HS-27A (cell line): ENCODE results near the gene DLX3.

Source experiments
- DNase-seq: peaks from one replicate; pipeline ENCODE4 v3.0.0-alpha.2; 2012; ENCODE audit warnings: low read depth, missing footprints

DLX3 gene

DNA sequence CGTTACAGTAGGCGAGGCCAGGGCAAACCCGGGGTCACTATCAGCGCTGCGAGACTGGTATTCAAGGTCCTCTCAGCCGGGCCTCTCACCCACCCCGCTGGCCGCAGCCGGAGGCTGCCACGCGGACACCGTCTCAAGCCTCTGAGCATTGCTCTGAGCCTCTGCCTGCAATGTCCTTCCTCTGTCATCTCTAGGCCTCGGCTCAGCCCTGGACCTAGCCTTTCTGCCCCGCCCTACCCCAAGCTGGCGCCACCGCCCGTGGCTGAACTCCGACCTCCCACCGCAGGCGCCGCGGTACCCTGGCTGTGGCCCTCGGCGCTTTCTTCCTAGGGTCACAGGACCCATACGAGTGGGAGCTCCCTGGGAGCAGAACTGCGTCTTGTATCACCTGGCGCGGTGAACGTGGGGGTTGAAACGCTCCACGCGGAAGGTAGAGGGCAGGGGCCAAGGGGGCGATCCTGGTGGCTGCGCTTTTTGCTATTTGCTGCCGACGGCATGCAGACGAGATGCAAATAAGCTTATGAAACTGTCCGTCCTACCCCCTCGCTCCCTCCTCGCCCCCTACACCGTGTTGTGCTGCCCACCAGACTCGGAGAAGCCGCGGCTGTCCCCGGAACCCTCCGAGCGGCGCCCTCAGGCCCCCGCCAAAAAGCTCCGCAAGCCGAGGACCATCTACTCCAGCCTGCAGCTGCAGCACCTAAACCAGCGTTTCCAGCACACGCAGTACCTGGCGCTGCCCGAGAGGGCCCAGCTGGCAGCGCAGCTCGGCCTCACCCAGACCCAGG is 22.3 kb downstream of the DLX3 start:
- no peak for DNase-seq

DNA sequence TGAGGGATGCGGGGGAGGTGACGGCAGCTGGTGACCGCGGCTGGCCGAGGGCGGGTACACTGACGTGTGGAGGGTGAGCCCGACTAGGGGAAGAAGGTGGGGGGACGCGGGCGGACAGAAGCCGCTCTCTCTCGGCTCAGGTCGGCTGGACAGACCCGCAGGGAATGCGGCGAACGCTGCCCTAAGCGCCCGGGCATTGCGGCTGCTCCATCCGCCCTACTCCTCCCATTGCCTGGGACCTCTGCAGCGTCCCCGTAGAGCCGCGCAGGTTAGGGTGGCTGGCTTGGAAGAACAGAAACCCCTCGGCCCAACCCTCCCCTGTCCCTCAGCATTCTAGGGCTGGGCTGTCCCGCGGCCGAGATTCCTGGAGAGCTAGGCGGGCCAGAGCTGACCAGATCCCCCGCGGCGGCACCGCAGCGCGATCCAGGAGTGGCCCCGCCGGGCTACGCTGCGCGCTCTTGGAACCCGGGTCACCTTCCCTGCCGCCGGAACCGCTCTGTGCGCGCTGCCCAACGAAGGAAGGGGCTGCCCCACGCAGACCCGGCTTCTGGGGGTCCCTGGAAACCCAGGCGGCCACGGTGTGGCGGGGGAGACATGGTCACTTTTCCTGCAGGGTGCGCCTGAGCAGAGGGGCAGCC is 23.1 kb downstream of the DLX3 start:
- no peak for DNase-seq

DNA sequence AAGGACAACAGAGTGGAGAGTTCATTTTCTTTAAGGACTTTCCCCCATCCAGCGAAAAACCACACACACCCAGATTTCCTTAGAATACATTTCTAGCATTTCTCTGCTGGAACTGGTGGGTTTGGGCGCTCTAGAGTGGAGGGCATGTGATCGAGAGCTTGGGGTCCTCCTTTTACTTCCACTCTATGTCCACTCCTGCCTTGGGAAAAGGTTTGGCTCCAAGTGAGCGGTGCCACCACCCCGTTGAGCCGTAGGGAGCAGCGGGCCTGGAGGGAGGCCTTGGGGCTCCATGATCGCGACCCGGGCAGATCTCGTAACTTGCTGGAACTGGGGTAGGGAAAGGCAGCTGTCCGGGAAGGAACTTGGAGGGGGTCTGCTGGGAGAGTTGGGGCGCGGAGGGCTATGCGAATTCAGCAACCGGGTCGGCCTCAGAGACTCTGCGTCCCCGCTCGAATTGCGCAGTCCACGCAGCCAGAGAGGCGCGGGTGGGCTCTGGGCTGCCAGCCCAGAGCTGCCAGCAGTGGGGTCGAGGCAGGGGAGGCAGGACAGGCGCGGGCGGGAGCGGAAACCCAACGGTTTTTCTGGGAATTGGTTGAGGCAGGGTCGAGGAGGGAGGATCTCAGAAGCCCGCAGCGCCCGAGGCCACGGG is 23.7 kb downstream of the DLX3 start:
- DNase-seq = no peak

DNA sequence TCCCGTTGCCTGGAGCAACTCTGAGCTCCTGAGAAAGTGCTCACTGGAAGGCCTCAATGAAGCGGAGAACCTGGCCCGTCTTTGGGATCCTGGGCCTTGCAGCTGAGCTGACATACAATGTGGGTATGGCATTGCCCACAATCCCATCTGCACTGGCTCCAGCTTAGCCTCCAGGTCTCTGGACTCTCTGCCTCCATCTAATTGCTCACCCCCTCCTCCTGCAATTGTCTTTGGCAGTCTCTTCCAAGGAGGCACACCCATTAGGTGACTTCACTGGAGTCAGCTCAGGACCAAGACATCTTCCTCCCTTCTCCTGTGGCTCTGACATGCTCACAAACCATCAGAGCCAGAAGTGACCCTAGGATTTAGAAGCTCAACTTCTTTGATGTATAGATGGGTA is 24.5 kb downstream of the DLX3 start:
- DNase-seq = no peak

DNA sequence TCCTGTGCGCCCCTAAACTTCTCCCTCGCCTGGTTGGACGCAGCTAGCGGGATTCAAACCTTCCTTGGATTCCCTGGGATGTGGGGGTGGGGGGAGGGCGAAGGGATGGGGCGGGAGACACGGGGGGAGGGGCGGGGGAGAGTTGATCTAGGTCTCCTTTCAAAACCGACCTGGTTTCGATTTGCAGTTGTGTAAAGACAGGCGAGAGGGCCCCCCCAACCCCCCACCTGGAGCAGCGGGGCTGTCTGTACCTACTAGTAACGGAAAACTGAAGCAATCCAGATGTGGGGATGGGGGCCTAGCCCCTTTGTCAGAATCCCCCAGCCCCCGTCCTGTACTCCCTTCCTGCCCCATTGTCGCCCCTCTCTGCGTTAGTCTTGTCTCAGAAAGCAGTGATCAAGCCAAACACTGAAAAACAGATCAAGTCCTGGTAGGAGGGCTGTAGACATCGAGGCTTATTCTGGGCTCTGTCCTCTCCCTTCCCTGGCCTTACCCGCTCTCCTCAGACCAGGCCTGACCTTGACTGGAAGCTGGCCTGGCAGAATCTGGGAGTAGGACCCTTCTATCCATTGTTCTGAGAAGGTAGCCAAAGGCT is 25.1 kb downstream of the DLX3 start:
- no peak for DNase-seq

DNA sequence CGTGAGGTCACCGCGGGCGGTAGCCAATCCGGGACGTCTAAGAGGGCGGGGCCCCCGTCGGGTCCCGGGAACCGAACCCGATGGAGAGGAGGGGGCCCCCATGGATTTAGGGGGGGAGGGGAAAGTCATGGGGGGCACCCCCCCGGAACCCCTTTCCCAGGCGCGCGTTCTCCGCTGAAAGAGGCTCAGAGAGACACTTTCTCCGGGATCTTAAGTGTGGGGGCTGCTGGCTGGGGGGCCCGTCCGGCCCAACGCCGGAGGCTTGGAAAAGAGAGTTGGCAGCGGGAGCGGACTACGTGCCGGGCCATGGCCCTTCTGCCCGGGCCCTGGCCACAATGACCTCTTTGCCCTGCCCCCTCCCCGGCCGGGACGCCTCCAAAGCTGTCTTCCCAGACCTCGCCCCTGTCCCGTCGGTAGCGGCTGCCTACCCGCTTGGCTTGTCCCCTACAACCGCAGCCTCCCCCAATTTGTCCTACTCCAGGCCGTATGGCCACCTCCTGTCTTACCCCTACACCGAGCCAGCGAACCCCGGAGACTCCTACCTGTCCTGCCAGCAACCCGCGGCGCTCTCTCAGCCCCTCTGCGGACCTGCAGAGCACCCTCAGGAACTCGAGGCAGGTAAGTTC is 25.8 kb downstream of the DLX3 start, which contains the start of gene DLX4:
Gene DLX4, plus strand, starts transcription at position 57 of the 626 bp plus-strand sequence. Its CDS starts 279 bp downstream, at position 336.
- DNase-seq = no peak

DNA sequence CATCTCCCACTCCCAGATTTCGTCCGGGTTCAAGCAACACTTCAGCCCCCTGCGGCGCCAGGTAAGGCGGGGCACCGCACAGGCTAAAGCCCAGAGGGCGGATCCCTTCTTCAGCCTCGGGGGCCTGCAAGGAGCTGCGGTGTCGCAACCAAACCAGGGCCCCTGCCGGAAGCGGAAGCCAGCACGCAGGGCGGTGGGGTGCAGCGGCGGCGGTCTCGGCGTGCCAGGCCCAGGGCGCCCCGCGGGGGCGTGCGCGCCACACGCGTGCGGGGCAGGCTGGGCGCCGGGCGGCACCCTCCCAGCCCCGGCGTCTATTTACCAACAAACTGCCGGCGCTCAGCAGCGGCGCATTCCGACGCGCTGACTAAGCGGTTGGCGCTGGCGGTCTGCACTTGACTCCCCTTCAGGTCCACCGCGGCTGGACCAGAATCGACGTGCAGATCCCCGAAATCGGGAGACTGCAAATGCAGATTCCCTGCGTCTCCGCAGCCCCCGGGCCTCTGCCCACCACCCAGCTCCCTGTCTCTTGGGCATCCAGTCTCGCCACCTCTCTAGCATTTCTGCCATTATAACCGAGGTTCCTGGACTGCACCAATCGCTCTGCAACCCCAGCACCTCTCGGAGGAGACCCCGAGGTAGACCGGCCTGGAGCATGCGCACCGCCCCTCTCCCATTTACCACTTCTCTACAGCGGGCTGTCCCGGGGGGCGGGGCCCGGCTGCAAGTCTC is 26.5 kb downstream of the DLX3 start:
- peak; percentile 62 for DNase-seq

DNA sequence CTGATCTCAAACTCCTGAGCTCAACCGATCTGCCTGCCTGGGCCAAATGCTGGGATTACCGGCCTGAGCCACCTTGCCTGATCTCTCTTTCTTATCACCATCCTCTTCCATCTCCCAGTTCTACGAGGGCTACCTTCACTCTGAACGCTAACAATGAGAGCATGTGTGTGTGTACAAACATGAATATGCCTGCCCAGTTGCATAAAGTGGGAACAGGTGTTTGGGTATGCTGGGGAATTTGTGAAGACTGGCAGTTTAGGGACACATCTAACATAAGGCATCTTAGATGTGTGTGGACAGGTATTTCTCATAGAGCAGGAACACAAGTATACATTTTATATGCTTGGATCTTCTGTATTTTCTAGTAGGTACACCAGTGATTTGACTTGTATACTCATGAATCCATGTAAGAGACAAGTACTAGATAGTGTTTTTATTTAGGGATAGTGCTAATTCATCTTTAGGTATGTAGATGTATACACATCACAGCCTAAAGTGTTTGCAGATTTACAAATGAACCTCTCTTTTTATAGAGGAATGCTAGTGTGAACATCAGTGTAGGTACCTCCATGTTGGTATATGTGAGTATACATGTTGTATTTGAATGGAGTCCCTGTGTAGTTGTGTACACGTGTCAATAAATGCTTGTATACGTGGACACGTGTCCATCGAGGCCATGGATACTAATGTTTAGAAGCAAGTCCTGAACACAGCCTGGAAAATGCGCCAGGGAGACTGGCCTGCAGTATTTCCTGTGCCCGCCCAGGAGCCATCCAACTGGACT is 27.2 kb downstream of the DLX3 start:
- DNase-seq = no peak

DNA sequence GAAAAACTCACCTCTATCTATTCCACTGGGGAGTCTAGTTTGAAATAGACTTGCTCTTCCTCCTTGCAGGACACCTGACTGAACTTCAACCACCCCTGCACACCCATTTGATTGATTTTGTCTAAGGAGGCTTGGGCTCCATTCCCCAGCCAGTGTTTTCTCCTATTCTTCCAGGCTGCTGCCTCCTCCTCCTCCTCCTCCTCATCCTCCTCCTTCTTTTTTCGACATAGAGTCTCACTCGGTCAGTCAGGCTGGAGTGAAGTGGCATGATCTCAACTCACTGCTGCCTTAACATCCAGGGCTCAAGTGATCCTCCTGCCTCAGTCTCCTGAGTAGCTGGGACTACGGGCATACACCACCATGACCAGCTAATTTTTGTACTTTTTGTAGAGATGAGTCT is 27.8 kb downstream of the DLX3 start:
- no peak for DNase-seq

DNA sequence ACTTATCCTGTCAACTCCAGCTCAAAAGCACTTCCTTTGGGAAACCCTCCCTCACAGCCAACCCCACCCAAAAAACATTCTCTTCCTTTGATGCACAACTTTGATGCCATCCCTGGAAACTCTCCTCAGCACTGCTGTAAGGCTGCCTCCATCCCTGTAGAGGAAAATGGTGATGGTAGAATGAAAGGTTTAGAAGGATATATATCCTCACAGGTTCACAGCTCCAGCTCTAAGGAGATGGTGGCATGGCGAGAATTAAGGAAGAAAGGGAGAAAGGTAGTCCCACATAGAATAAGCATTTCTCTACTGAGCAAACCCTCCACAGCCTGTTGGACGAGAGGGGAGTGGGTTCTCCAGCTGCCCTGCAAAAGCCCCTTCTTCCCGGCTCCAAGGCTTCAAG is 28.3 kb downstream of the DLX3 start:
- DNase-seq = no peak

DNA sequence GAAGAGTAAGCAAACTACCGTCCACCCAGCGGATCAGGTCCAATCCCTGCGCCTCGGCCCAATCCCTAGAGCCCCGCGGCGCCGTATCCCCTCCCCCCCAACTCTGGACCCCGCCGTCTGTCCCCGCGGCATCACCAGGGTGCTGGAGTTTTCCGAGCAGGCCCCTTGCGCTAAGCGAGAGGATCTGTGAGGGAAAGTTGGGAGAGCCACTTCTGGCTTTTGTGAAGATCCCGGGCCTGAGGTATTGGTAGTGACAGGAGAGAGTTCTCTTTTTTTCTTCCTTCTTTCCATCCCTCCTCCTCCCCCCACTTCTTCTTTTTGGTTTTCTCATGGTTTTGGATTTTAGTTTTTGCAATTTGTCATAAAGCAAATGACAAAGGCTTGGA is 29.5 kb downstream of the DLX3 start:
- no peak for DNase-seq

DNA sequence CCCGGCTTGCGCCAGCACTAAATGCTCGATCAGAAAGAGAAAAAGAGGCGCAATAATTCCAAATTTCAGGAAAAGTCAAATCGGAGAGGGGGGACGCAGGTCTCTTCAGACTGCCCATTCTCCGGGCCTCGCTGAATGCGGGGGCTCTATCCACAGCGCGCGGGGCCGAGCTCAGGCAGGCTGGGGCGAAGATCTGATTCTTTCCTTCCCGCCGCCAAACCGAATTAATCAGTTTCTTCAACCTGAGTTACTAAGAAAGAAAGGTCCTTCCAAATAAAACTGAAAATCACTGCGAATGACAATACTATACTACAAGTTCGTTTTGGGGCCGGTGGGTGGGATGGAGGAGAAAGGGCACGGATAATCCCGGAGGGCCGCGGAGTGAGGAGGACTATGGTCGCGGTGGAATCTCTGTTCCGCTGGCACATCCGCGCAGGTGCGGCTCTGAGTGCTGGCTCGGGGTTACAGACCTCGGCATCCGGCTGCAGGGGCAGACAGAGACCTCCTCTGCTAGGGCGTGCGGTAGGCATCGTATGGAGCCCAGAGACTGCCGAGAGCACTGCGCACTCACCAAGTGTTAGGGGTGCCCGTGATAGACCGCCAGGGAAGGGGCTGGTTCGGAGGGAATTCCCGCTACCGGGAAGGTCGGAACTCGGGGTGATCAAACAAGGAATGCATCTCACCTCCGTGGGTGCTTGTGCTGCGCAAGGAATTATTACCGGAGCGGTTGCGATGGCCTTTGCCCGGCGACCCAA is 30.1 kb downstream of the DLX3 start:
- DNase-seq = no peak

DNA sequence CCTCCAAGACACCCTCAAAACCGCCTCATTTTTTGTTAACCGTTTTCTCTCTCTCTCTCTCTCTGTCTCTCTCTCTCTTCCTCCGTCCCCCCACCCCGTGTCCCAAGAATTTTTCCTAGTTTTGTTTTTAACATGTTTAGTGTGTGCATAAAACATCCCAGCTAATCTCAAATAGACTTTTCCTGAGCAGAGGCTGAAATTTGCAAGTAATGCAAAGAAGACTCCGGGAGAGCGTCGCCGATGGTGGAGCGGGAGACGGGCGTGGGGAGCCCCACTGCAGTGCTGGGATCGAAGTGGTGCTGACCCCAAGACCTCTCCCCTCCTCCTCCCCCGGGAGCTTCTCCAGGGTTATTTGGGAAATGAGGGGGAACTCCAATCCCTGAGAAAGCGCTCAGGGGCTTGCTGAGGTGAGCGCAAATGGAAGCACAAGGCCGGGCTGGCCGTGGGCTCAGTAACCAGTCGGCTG is 30.7 kb downstream of the DLX3 start:
- DNase-seq = no peak

DNA sequence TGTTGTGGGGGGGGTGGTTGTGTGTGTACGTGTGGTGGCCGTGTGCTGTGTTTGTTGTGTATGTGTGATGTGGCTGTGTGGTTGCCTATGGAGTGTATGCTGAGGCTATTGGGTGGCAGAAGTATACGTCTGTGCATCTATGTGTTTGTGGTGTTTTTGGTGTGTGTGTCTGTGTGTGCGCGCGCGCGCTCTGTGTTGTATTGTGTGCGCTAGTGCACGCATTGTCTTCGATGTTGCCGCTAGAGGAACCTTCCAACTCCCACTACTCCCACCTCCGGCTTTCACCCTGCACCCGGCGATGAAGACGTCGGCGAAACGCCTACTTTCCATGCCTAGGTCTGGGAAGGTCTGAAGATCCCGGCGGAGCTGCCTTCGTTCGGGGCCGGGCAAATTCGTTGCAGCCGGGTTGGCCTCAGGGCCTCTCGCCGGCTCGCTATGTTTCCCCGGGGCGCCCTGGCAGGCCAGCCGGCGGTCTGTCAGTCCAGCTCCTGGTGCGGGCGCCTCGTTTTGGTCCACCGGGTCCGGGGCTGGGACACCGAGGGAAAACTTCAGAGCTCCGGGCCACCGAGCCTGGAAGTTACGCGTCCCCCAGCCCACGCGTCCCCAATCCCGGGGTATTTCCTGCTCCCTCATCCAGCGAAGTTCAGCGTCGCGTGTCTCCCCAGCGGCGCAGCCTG is 31.3 kb downstream of the DLX3 start:
- no peak for DNase-seq

DNA sequence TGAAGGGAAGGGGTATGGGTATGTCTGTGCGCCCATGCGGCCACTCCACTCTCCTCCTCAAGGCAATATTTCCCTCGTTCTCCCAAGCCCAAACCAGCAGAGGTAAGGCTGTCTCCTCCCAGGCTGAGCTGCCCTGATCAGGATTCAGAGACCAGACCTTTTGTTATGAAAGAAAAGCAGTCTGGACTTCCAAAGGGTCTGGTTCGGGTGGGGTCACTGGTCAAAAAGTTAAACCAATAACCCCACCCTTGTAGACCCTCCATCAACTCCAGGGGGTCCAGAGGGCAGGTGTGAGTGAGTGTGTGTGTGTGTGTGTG is 31.8 kb downstream of the DLX3 start:
- no peak for DNase-seq

DNA sequence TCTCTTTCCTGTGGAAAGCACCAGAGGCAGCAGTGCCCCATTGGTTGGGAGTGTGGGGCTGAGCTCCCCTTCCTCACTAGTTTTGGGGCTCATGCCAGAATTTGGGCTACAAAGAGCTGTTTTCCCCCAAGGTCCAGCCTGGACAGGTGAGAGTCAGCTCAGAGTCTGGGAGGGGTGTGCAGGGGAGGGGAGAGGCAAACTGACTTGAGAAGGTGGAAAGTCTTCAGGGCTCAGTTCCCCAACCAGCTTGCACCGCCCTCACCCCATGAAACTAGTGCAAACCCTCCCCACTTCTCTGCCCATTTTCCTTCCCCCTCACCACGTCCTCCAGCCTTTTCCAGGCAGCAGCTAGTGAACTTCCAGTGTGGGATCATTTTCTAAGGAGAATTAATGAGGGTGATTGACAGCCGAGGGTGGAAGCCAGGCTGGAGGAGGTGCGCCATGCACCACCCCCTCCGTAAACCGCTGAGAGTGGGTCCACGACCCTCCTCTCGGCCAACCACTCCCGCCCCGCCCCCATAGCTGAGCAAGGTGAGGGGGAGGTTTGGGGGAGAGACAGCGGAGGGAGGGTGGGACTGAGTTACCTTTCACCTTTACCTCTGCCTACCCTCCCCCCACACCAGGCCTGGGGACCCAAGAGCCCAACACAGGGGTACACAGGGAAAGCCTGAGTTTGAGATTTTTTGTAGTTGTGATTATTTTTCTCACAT is 32.3 kb downstream of the DLX3 start:
- DNase-seq = no peak

DNA sequence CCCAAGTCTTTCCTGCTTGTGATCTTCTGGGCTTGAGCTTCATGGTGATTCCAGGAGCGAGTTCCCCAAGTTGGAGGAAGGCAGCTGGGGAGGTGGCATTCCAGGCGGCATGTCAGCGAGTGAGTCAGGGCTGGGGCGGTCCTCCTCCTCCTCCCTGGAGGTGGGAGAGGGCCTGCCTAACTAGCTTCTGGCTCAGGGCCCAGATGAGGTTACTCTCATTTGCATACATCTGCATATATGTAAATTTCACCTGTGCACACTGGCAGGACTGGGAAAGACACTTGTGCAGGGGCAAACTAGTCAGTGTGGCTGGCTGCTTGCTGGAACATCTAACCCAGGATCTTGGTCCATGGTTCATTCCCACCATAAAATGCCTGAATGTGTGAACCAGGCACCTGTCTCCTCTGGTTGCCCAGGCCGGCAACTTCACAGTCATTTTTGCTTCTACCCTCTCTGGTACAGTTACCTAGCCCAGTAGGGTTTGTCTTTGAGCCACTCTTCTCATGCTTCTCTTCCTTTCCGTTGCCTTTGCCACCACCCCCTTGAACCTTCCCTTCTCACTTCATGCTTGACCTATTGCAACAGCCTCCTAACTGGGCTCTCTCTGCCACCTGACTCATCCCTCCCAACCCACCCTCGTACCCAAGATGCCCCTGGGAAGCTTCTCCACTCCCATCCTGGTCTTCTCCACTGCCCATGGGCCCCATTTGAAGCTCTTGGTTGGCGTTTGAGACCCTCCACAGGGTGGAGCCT is 35.7 kb downstream of the DLX3 start:
- DNase-seq = no peak

DNA sequence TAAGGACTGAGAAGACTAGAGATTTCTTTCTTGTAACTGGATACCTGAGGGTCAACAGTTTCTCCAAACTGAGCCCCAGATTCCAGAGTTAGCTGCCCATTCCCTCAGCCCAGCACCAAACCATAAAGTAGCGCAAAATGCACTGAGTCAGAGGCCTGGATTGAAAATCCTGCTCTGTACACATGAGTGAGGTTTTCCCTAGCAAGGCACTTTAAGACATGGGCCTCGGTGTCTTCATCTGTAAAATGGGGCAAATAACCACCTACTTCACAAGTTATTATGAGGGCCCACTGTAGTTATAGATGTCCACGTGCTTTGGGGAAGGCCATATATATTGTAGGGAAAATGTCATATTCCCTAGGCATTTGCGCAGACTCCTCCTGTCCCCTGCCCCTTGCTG is 36.3 kb downstream of the DLX3 start:
- DNase-seq = no peak
